K562 (cell line): ENCODE data around the gene KCNA2.

Experiments
- CTCF ChIP-seq, 3 experiments: IDR thresholded peaks in 2 of 3; conservative IDR thresholded peaks in 1 of 3; 2 replicates each; pipeline ENCODE4 v1.5.1; 2011 to 2012; ENCODE audit warnings: low read length in 3 of 3, mild to moderate bottlenecking in 3 of 3, control low read depth in 2 of 3, improper control_type of control experiment in 1 of 3, inconsistent platforms in 1 of 3, low read depth in 1 of 3, mixed read lengths in 1 of 3, moderate library complexity in 1 of 3; ENCODE audit not compliant: insufficient read depth in 2 of 3
- IRF1 ChIP-seq: sonication (generic); formaldehyde crosslinking; IDR thresholded peaks from 2 replicates; pipeline ENCODE4 v1.8.0; 2022; ENCODE audit warnings: missing genetic modification reagents, mild to moderate bottlenecking, borderline replicate concordance
- PKNOX1 ChIP-seq: fragments of 450-650 bp; IDR thresholded peaks from 2 replicates; pipeline ENCODE4 v1.6.1; 2016
- ZNF518B ChIP-seq: fragments of 250-450 bp; sonication (Bioruptor Pico); IDR thresholded peaks from 2 replicates; pipeline ENCODE4 v1.5.0; 2021; ENCODE audit warnings: mild to moderate bottlenecking, moderate library complexity
- ZZZ3 ChIP-seq: fragments of 450-650 bp; IDR thresholded peaks from 2 replicates; pipeline ENCODE4 v1.6.1; 2016; ENCODE audit warnings: antibody characterized with exemption, mild to moderate bottlenecking, moderate library complexity

GRCh38 chr1:110561596-110561995 is 44.6 kb downstream of the KCNA2 start:
- no peak for TF ChIP-seq ZZZ3
- no peak for TF ChIP-seq PKNOX1
- no peak for TF ChIP-seq IRF1 (CRISPR knock-in tag)
- TF ChIP-seq ZNF518B, result no peak
- no peak for TF ChIP-seq CTCF (IDR thresholded peaks at IDR 0.05 in 2 of 3, conservative IDR thresholded peaks at IDR 0.05 in 1 of 3; ENCODE audit: insufficient read depth in 2 of 3, low read depth in 1 of 3, low read length in 3 of 3)
